Caco-2 (cell line): ENCODE results near the gene CPNE1. TPM values are rescaled to one million over a fixed set of nuclear protein-coding genes. Genes with fewer than 3 reads are reported as not detected.

Source experiments
- BruUV-seq: library from RNA; stranded (reverse); fragments of 400-500 nt; replicated peaks from 2 replicates; lab custom pipeline; 2021; lab: Mats Ljungman, UMichigan
- CTCF ChIA-PET: fragments of 300-600 bp; sonication (Branson Sonifier 250); formaldehyde crosslinking; loops from one replicate; lab custom pipeline; 2022; ENCODE audit warnings: antibody characterized with exemption; lab: Charles Lee
- POLR2A ChIA-PET: fragments of 300-600 bp; sonication (Branson Sonifier 250); formaldehyde crosslinking; loops from one replicate; lab custom pipeline; 2022; ENCODE audit warnings: antibody characterized with exemption; lab: Charles Lee
- DNase-seq, 2 experiments: peaks; one replicate each; pipeline versions ENCODE4 v3.0.0 to v3.0.0-alpha.2; 2020 to 2022
- H3K27me3 ChIP-seq: replicated peaks from 2 replicates; pipeline ENCODE4 v1.6.0; 2011; ENCODE audit warnings: low read length; ENCODE audit not compliant: control insufficient read depth, insufficient read depth
- H3K36me3 ChIP-seq: 2 replicates; pipeline ENCODE4 v1.5.1; 2011; ENCODE audit warnings: low read length; ENCODE audit not compliant: control insufficient read depth, insufficient read depth
- H3K4me1 ChIP-seq: fragments of 250-450 bp; sonication (Bioruptor Pico); 2 replicates; pipeline ENCODE4 v1.5.1; 2020; ENCODE audit warnings: mild to moderate bottlenecking
- H3K4me3 ChIP-seq: 2 replicates; pipeline ENCODE4 v1.5.1; 2011; ENCODE audit warnings: low read depth, mild to moderate bottlenecking, control low read depth, low read length
- H3K9me3 ChIP-seq: fragments of 250-450 bp; sonication (Bioruptor Pico); 2 replicates; pipeline ENCODE4 v1.5.1; 2020; ENCODE audit warnings: mild to moderate bottlenecking, moderate library complexity
- H3K27ac Mint-ChIP-seq: one replicate; pipeline ENCODE4 v1.8.0; 2022; ENCODE audit warnings: mixed read lengths; ENCODE audit not compliant: unreplicated experiment
- H3K27me3 Mint-ChIP-seq: one replicate; pipeline ENCODE4 v1.8.0; 2022; ENCODE audit warnings: mixed read lengths; ENCODE audit not compliant: insufficient read depth, unreplicated experiment
- H3K36me3 Mint-ChIP-seq: one replicate; pipeline ENCODE4 v1.8.0; 2022; ENCODE audit warnings: mild to moderate bottlenecking, mixed read lengths; ENCODE audit not compliant: insufficient read depth, unreplicated experiment
- H3K4me1 Mint-ChIP-seq: one replicate; pipeline ENCODE4 v1.8.0; 2022; ENCODE audit warnings: low read depth, mixed read lengths; ENCODE audit not compliant: unreplicated experiment
- H3K4me3 Mint-ChIP-seq: one replicate; pipeline ENCODE4 v1.8.0; 2022; ENCODE audit warnings: mild to moderate bottlenecking, moderate library complexity, mixed read lengths; ENCODE audit not compliant: unreplicated experiment
- H3K9me3 Mint-ChIP-seq: one replicate; pipeline ENCODE4 v1.8.0; 2022; ENCODE audit warnings: mixed read lengths; ENCODE audit not compliant: unreplicated experiment
- CTCF ChIP-seq, 2 experiments: fragments of 200-600 bp in 1 of 2; IDR thresholded peaks; 1 replicate in 1 of 2; 2 replicates in 1 of 2; pipeline versions ENCODE4 v1.5.1 to v1.8.0; 2011 to 2022; ENCODE audit warnings: antibody characterized with exemption in 1 of 2, control low read depth in 1 of 2, inconsistent platforms in 1 of 2, low read depth in 1 of 2, low read length in 1 of 2, mild to moderate bottlenecking in 1 of 2, moderate library complexity in 1 of 2; ENCODE audit not compliant: insufficient read depth in 1 of 2, severe bottlenecking in 1 of 2, unreplicated experiment in 1 of 2
- intact Hi-C: fragments of 100-400 bp; cut with micrococcal nuclease; formaldehyde crosslinking; loops from one replicate; pipeline ENCODE4 v1.10.0; 2022; ENCODE audit not compliant: unreplicated experiment
- total RNA-seq: library from RNA; stranded (reverse); gene quantifications from 2 replicates; pipeline ENCODE4 v1.2.3, GENCODE V29; 2022

The CPNE1 gene
- total RNA-seq, 1 experiment from 2014 or later: 833 TPM

GRCh38 chr20:35619196-35620095 is 45.3 kb downstream of the CPNE1 start:
- ChIA-PET CTCF (interaction anchor here (0.5 to 5.4 kb wide), 43 partner anchors 8 to 1311 kb away, joined by 3 to 46 read pairs (median 5); partner anchors contain the start of genes CEP250, CPNE1, ERGIC3 and NFS1), POLR2A (interaction anchor here (0.7 to 1.8 kb wide), 11 partner anchors 11 to 335 kb away, joined by 3 to 15 read pairs (median 5); partner anchors contain the start of genes CEP250, CPNE1, ERGIC3 and NFS1)
- no peaks in the 10 kb centered on the region for H3K36me3 ChIP-seq
- intact Hi-C loops: loop anchor here (1.0 to 10.0 kb wide), 4 partner anchors 107 to 295 kb away; partner anchors contain the start of gene PHF20
- DNase-seq: peak; percentile 98 to 99
- Mint-ChIP-seq H3K9me3 (no peaks in the 10 kb centered on the region), H3K27ac (peak overlapping the region; percentile 73), H3K27me3 (no peaks in the 10 kb centered on the region), H3K36me3 (peaks cover 91% of the 10 kb centered on the region), H3K4me1 (peaks cover 29% of the 10 kb centered on the region), H3K4me3 (peak overlapping the region; percentile 98)
- H3K4me1 ChIP-seq: peaks cover 5% of the 10 kb centered on the region; the same call in 1 of the 2 replicates
- no peaks in the 10 kb centered on the region for H3K27me3 ChIP-seq
- no peaks in the 10 kb centered on the region for H3K9me3 ChIP-seq
- TF ChIP-seq CTCF (IDR thresholded peaks at IDR 0.05; ENCODE audit: insufficient read depth in 1 of 2, low read depth in 1 of 2, low read length in 1 of 2, severe bottlenecking in 1 of 2, unreplicated experiment in 1 of 2): peak; percentile 94 to 99
- BruUV-seq: no TSS peak
- peak overlapping the region; percentile 66 for H3K4me3 ChIP-seq

GRCh38 chr20:35618263-35619131 is 46.2 kb downstream of the CPNE1 start:
- Mint-ChIP-seq H3K4me3 (peak overlapping the region; percentile 98), H3K9me3 (no peaks in the 10 kb centered on the region), H3K27ac (peak overlapping the region; percentile 100), H3K4me1 (peaks cover 29% of the 10 kb centered on the region), H3K27me3 (no peaks in the 10 kb centered on the region), H3K36me3 (peaks cover 91% of the 10 kb centered on the region)
- peak in 1 of 2 experiments; percentile 67 for DNase-seq
- intact Hi-C loops: loop anchor here (1.0 to 10.0 kb wide), 4 partner anchors 106 to 294 kb away; partner anchors contain the start of gene PHF20
- CTCF ChIA-PET: interaction anchor here (0.6 to 5.4 kb wide), 41 partner anchors 8 to 336 kb away, joined by 3 to 46 read pairs (median 5); partner anchors contain the start of genes CEP250, CPNE1, ERGIC3 and NFS1
- H3K4me3 ChIP-seq: peak overlapping the region; percentile 66
- H3K36me3 ChIP-seq: no peaks in the 10 kb centered on the region
- no TSS peak for BruUV-seq
- no peak for TF ChIP-seq CTCF (IDR thresholded peaks at IDR 0.05; ENCODE audit: insufficient read depth in 1 of 2, low read depth in 1 of 2, low read length in 1 of 2, severe bottlenecking in 1 of 2, unreplicated experiment in 1 of 2)
- no peaks in the 10 kb centered on the region for H3K9me3 ChIP-seq
- no peaks in the 10 kb centered on the region for H3K27me3 ChIP-seq
- H3K4me1 ChIP-seq: peaks cover 5% of the 10 kb centered on the region; the same call in 1 of the 2 replicates
- POLR2A ChIA-PET: interaction anchor here (0.7 to 1.8 kb wide), 11 partner anchors 12 to 336 kb away, joined by 3 to 15 read pairs (median 5); partner anchors contain the start of genes CPNE1, ERGIC3, NFS1 and RBM12
